Stomach (tissue), 4 donors: ENCODE data around the gene PTCD1.

Experiments
- CTCF ChIP-seq, 7 experiments: fragments of 450-650 bp in 4 of 7; fragments of 200-600 bp in 3 of 7; sonication (generic) in 3 of 7; IDR thresholded peaks; one replicate each; pipeline ENCODE4 v1.5.1; 2016 to 2019; ENCODE audit warnings: antibody characterized with exemption in 7 of 7, control low read depth in 2 of 7, mild to moderate bottlenecking in 1 of 7
- POLR2A ChIP-seq, 4 donors: fragments of 450-650 bp; IDR thresholded peaks; one replicate each; pipeline ENCODE4 v1.6.1; 2016; ENCODE audit warnings: antibody characterized with exemption in 4 of 4, control low read depth in 2 of 4, mild to moderate bottlenecking in 1 of 4, moderate library complexity in 1 of 4

GRCh38 chr7:99383203-99383602, 55.4 kb downstream of the PTCD1 start:
- TF ChIP-seq CTCF (IDR thresholded peaks at IDR 0.05) (no peak), POLR2A (IDR thresholded peaks at IDR 0.05) (no peak)
